ENCODE results near the gene KRTAP1-5.
"Not testable (repeated sequence)": the region's sequence is repeated elsewhere in the genome, so short reads cannot be mapped to it uniquely, and the experiment has no call there.

The KRTAP1-5 gene

GRCh38 chr17:41046735-41047465 lies 19.9 kb upstream of the KRTAP1-5 start, which contains the start of gene KRTAP2-1:
KRTAP2-1 (minus strand) TSS chr17:41047316; CDS start chr17:41047267, 49 bp downstream.
- not testable (repeated sequence) for DNase-seq

GRCh38 chr17:41042953-41043352 lies 15.9 kb upstream of the KRTAP1-5 start:
- no peak for DNase-seq

GRCh38 chr17:41040783-41041571 lies 14.0 kb upstream of the KRTAP1-5 start, which contains the start of gene KRTAP1-1:
KRTAP1-1 (minus strand) TSS chr17:41041450; CDS start chr17:41041397, 53 bp downstream.
- peak; percentile 64 for DNase-seq

GRCh38 chr17:41037853-41038350 lies 10.9 kb upstream of the KRTAP1-5 start:
- DNase-seq, result no peak

- DNase-seq, result peak; percentile 73
These were observed 7.4 kb upstream of the KRTAP1-5 start, which contains the start of gene KRTAP1-3 for GRCh38 chr17:41034346-41034935. KRTAP1-3 (minus strand) TSS chr17:41034874; CDS start chr17:41034821, 53 bp downstream.

GRCh38 chr17:41029633-41030245 lies 2.7 kb upstream of the KRTAP1-5 start, which contains the start of gene KRTAP1-4:
KRTAP1-4 (minus strand) TSS chr17:41030195; CDS start chr17:41030078, 117 bp downstream.
- peak; percentile 49 for DNase-seq

GRCh38 chr17:41024697-41025096 lies 2.3 kb downstream of the KRTAP1-5 start:
- no peak for DNase-seq

- no peak for DNase-seq
These were observed 6.7 kb downstream of the KRTAP1-5 start for GRCh38 chr17:41020336-41020735.

GRCh38 chr17:41019415-41019814 lies 7.6 kb downstream of the KRTAP1-5 start:
- DNase-seq, result no peak

- no peak for DNase-seq
These were observed 8.5 kb downstream of the KRTAP1-5 start for GRCh38 chr17:41018541-41018940.

- no peak for DNase-seq
These were observed 10.3 kb downstream of the KRTAP1-5 start for GRCh38 chr17:41016578-41017215.

- DNase-seq, result no peak
These were observed 11.6 kb downstream of the KRTAP1-5 start for GRCh38 chr17:41015454-41015853.

GRCh38 chr17:41013606-41014005 lies 13.4 kb downstream of the KRTAP1-5 start:
- DNase-seq, result peak; percentile 63

GRCh38 chr17:41013181-41013580 lies 13.8 kb downstream of the KRTAP1-5 start:
- DNase-seq, result no peak

GRCh38 chr17:41012326-41013120 lies 14.5 kb downstream of the KRTAP1-5 start:
- DNase-seq, result peak; percentile 15

GRCh38 chr17:41010441-41010840 lies 16.6 kb downstream of the KRTAP1-5 start:
- DNase-seq, result no peak

GRCh38 chr17:41009936-41010335 lies 17.1 kb downstream of the KRTAP1-5 start:
- no peak for DNase-seq

GRCh38 chr17:41009301-41009760 lies 17.7 kb downstream of the KRTAP1-5 start:
- DNase-seq, result no peak

GRCh38 chr17:41008811-41009210 lies 18.2 kb downstream of the KRTAP1-5 start, which contains the start of gene KRTAP3-1:
KRTAP3-1 (minus strand) TSS chr17:41009128; CDS start chr17:41009074, 54 bp downstream.
- DNase-seq, result peak; percentile 85

- DNase-seq, result peak; percentile 82
These were observed 22.6 kb downstream of the KRTAP1-5 start for GRCh38 chr17:41004397-41004796.

- no peak for DNase-seq
These were observed 23.1 kb downstream of the KRTAP1-5 start for GRCh38 chr17:41003926-41004325.
